GM23338 (cell line): ENCODE data around the gene ZNF71.

Source experiments
- CREB1 ChIP-seq: fragments of 250-450 bp; sonication (Bioruptor Pico); IDR thresholded peaks from 2 replicates; pipeline ENCODE4 v1.5.0; 2020; ENCODE audit warnings: low read depth, mild to moderate bottlenecking, moderate library complexity
- CTCF ChIP-seq, 2 experiments: fragments of 200-600 bp in 1 of 2; sonication (generic) in 1 of 2; conservative IDR thresholded peaks; 2 replicates each; pipeline versions ENCODE4 v1.5.1 to v1.6.1; 2016 to 2017; ENCODE audit warnings: antibody characterized with exemption in 2 of 2, low read depth in 2 of 2, mild to moderate bottlenecking in 2 of 2, moderate library complexity in 1 of 2
- ETS1 ChIP-seq: IDR thresholded peaks from 2 replicates; pipeline ENCODE4 v1.6.1; 2016; ENCODE audit warnings: antibody characterized with exemption
- EZH2 ChIP-seq: fragments of 200-600 bp; sonication (generic); IDR thresholded peaks from one replicate; pipeline ENCODE4 v1.8.0; 2017; ENCODE audit warnings: antibody characterized with exemption, mild to moderate bottlenecking, low read depth; ENCODE audit not compliant: unreplicated experiment
- EZH2phosphoT487 ChIP-seq: fragments of 200-600 bp; sonication (generic); IDR thresholded peaks from one replicate; pipeline ENCODE4 v1.8.1; 2018; ENCODE audit warnings: antibody characterized with exemption; ENCODE audit not compliant: unreplicated experiment
- JUNB ChIP-seq: IDR thresholded peaks from one replicate; pipeline ENCODE4 v1.6.1; 2016; ENCODE audit warnings: antibody characterized with exemption; ENCODE audit not compliant: unreplicated experiment
- NANOG ChIP-seq: IDR thresholded peaks from 2 replicates; pipeline ENCODE4 v1.6.1; 2016; ENCODE audit warnings: antibody characterized with exemption, borderline replicate concordance
- POLR2AphosphoS5 ChIP-seq: IDR thresholded peaks from 2 replicates; pipeline ENCODE4 v1.6.1; 2016; ENCODE audit warnings: antibody characterized with exemption, low read depth
- STAT1 ChIP-seq: IDR thresholded peaks from one replicate; pipeline ENCODE4 v1.6.1; 2016; ENCODE audit warnings: antibody characterized with exemption; ENCODE audit not compliant: unreplicated experiment
- ZNF114 ChIP-seq: fragments of 250-450 bp; sonication (Bioruptor Pico); IDR thresholded peaks from 2 replicates; pipeline ENCODE4 v1.5.0; 2020; ENCODE audit warnings: mild to moderate bottlenecking, moderate library complexity
- ZNF331 ChIP-seq: fragments of 250-450 bp; sonication (Bioruptor Pico); IDR thresholded peaks from 2 replicates; pipeline ENCODE4 v1.5.0; 2020; ENCODE audit warnings: low read depth, mild to moderate bottlenecking, moderate library complexity
- TF ChIP-seq, protein P1 (sequence below): IDR thresholded peaks from one replicate; pipeline ENCODE4 v1.6.1; 2018; ENCODE audit warnings: antibody characterized with exemption; ENCODE audit not compliant: unreplicated experiment

- no peak for TF ChIP-seq CTCF (conservative IDR thresholded peaks at IDR 0.05; ENCODE audit: low read depth in 2 of 2)
- no peak for TF ChIP-seq EZH2phosphoT487
- no peak for TF ChIP-seq CREB1 (CRISPR knock-in tag)
- TF ChIP-seq EZH2 = no peak
- TF ChIP-seq POLR2AphosphoS5 = no peak
- TF ChIP-seq, protein P1, sequence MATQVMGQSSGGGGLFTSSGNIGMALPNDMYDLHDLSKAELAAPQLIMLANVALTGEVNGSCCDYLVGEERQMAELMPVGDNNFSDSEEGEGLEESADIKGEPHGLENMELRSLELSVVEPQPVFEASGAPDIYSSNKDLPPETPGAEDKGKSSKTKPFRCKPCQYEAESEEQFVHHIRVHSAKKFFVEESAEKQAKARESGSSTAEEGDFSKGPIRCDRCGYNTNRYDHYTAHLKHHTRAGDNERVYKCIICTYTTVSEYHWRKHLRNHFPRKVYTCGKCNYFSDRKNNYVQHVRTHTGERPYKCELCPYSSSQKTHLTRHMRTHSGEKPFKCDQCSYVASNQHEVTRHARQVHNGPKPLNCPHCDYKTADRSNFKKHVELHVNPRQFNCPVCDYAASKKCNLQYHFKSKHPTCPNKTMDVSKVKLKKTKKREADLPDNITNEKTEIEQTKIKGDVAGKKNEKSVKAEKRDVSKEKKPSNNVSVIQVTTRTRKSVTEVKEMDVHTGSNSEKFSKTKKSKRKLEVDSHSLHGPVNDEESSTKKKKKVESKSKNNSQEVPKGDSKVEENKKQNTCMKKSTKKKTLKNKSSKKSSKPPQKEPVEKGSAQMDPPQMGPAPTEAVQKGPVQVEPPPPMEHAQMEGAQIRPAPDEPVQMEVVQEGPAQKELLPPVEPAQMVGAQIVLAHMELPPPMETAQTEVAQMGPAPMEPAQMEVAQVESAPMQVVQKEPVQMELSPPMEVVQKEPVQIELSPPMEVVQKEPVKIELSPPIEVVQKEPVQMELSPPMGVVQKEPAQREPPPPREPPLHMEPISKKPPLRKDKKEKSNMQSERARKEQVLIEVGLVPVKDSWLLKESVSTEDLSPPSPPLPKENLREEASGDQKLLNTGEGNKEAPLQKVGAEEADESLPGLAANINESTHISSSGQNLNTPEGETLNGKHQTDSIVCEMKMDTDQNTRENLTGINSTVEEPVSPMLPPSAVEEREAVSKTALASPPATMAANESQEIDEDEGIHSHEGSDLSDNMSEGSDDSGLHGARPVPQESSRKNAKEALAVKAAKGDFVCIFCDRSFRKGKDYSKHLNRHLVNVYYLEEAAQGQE = no peak
- no peak for TF ChIP-seq NANOG
- TF ChIP-seq JUNB = no peak
- TF ChIP-seq ZNF331 (CRISPR knock-in tag) = no peak
- no peak for TF ChIP-seq STAT1
- TF ChIP-seq ETS1 = no peak
- TF ChIP-seq ZNF114 = no peak
Observed at GRCh38 chr19:56619121-56619520, 24.0 kb downstream of the ZNF71 start.
